ENCODE data around the gene UNC79.
A peak's percentile ranks its signal among the peaks of the same experiment; 100 is the strongest.

UNC79 gene

DNA sequence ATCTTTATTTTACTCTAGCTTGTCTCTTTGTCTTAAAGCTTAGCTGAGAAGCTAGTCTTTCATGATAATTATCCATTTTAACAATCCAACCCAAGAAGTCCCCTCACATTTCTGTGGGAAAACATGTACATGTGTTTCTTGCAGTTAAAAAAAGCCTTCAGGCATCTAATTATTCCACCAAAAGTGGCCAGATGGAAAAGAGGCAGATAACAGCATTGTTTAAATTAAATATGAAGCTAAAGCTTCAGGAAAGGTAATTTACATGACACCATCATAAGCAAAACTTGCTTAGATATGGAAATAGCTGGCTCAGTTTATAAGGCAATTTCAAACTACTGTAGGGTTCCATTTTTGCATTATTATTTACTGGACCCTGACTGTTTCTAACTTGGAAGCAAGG lies 175.4 kb downstream of the UNC79 start:
- TF ChIP-seq, protein P1, sequence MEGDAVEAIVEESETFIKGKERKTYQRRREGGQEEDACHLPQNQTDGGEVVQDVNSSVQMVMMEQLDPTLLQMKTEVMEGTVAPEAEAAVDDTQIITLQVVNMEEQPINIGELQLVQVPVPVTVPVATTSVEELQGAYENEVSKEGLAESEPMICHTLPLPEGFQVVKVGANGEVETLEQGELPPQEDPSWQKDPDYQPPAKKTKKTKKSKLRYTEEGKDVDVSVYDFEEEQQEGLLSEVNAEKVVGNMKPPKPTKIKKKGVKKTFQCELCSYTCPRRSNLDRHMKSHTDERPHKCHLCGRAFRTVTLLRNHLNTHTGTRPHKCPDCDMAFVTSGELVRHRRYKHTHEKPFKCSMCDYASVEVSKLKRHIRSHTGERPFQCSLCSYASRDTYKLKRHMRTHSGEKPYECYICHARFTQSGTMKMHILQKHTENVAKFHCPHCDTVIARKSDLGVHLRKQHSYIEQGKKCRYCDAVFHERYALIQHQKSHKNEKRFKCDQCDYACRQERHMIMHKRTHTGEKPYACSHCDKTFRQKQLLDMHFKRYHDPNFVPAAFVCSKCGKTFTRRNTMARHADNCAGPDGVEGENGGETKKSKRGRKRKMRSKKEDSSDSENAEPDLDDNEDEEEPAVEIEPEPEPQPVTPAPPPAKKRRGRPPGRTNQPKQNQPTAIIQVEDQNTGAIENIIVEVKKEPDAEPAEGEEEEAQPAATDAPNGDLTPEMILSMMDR (IDR thresholded peaks at IDR 0.05; ENCODE audit: low read length, missing control alignments): no peak
- no peak overlapping the region for H3K4me3 ChIP-seq (replicated peaks; ENCODE audit: low read depth, low read length)
- DNase-seq (ENCODE audit: low read depth): no peak

DNA sequence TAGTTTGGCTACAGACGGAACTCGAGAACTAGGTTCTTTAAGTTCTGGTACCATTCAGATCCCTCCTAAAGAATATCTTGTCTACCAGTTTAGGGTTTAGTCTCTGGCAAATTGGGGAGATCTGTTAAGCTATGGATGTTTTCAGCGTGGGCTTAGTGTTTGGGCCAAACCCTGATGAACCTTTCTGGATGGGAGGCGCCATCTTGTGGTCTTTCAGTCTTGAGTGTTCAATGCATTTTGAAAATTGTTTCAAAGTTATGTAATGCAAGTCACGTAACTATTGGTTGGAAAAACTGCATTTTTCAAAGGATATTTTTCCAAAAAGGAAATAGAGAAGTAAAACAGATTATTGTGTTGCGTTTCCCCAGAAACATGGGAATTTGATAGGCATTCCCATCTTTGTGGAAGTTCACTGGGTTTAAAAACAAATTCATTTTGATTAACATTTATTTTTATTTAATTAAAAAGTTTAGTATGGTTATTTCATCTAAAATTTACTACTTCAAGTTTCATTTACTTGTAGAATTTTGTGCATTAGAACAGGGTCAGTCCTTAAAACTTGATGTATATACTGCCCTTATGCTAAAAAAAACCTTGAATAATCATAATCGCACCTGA lies 188.5 kb downstream of the UNC79 start:
- TF ChIP-seq, protein P1 (IDR thresholded peaks at IDR 0.05; ENCODE audit: low read length, missing control alignments): peak; percentile 61
- peak; percentile 63 for DNase-seq (ENCODE audit: low read depth)
- no peak overlapping the region for H3K4me3 ChIP-seq (replicated peaks; ENCODE audit: low read depth, low read length)

DNA sequence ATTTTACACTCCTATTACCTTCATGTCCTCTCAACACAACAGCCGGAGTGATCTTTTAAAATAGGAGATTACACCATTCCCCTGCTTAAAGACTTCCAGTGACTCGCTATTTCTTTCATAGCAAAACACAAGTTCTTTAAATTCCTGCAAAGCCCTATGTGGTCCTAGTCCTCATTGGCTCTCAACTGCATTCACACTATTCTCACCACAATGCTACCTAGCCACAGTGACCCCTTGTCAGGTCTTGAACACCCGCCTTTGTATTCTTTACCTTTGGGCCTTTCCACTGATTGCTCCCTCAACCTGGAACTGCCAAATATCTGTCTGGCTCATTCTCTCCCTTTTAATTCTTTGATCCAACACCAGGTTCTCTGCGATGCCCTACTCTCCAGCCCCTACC lies 197.3 kb downstream of the UNC79 start:
- no peak overlapping the region for H3K4me3 ChIP-seq (replicated peaks; ENCODE audit: low read depth, low read length)
- DNase-seq (ENCODE audit: low read depth): no peak
- TF ChIP-seq, protein P1 (IDR thresholded peaks at IDR 0.05; ENCODE audit: low read length, missing control alignments): no peak

DNA sequence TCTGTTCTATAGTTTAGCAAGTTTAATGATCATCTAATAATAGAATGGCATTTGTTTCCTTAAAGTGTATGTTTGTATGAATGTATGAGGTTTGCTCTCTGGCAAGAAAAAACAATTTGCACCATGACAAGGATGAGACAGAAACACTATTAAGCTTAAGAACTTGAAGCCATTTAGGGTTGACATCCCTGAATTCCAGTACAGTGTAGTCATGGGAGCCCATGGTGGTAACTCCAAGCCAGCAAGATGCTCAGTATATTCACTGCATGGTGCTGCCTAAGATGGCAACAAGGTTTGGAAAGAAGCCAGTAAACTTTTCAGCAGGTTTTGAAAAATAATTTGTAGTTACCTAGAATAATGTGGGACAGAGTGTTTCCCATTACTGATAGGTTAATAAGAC lies 198.9 kb downstream of the UNC79 start:
- TF ChIP-seq, protein P1 (IDR thresholded peaks at IDR 0.05; ENCODE audit: low read length, missing control alignments): no peak
- H3K4me3 ChIP-seq (replicated peaks; ENCODE audit: low read depth, low read length): no peak overlapping the region
- no peak for DNase-seq (ENCODE audit: low read depth)

DNA sequence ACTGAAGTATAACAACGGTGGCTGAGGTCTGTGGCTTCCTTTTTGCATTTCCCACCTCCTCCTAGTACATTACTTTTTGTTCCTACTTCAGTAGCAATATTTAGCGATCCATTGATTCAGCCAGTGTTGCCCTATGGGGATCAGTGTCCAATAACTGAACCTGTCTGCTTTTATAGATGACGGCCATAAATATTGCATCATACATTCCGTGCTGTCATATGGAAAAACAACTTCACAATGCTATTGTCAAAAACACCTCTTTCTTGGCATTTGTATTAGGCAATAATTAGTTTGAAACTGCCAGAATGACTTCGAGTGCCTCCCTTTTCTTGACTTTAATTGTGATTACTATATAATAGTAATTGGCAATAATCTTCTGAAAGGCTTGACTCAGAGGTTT lies 208.1 kb downstream of the UNC79 start:
- no peak for DNase-seq (ENCODE audit: low read depth)
- TF ChIP-seq, protein P1 (IDR thresholded peaks at IDR 0.05; ENCODE audit: low read length, missing control alignments): no peak
- H3K4me3 ChIP-seq (replicated peaks; ENCODE audit: low read depth, low read length): no peak overlapping the region

DNA sequence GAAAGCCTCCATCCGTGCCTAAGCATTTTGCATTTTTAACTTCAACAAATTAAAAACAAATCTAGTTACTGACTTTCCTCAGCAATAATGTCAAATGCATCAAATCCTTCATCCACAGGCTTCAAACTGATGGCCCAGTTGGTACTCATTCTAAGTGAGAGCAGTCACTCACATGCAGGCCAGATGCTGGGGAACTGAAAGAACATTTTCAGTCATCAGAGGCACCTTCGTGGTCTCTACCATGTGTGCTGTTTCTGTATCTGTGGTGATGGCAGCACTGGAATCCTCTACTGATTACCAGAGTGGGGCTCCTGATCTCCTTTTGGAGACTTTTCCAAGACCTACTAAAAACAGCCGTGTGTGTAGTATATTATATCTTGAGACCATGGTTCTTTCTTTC lies 212.4 kb downstream of the UNC79 start:
- DNase-seq (ENCODE audit: low read depth): no peak
- no peak overlapping the region for H3K4me3 ChIP-seq (replicated peaks; ENCODE audit: low read depth, low read length)
- TF ChIP-seq, protein P1 (IDR thresholded peaks at IDR 0.05; ENCODE audit: low read length, missing control alignments): no peak

DNA sequence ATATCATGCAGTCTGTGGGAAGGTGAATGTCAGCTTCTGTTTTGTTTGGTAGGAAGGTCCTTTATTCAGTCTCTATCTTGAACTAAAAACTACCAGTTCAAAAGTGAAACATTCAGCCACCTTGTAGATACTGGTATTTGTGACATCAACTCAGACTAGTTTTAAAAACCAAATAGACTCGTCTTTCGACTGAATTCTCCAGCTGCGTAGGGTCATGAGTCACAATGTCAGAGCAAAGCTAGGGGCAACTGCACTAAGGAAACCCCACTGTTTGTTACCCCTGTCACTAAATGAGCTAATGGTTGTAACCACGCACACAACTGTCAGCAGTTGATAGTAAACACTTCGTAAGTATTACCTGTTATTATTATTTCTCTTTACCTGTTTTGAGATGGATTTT lies 212.9 kb downstream of the UNC79 start:
- DNase-seq (ENCODE audit: low read depth): no peak
- no peak overlapping the region for H3K4me3 ChIP-seq (replicated peaks; ENCODE audit: low read depth, low read length)
- TF ChIP-seq, protein P1 (IDR thresholded peaks at IDR 0.05; ENCODE audit: low read length, missing control alignments): no peak
